A673 (cell line): ENCODE data around the gene OXCT2.

Experiments
- CTCF ChIP-seq: fragments of 300-800, 200-600 bp; sonication (generic); conservative IDR thresholded peaks from 2 replicates; pipeline ENCODE4 v1.5.1; 2017; ENCODE audit warnings: low read depth, mild to moderate bottlenecking, antibody characterized with exemption, low read length, moderate library complexity, mixed read lengths
- EZH2 ChIP-seq: fragments of 200-600 bp; sonication (generic); IDR thresholded peaks from 2 replicates; pipeline ENCODE4 v1.6.1; 2017; ENCODE audit warnings: borderline replicate concordance, low read depth, mild to moderate bottlenecking, mixed read lengths, antibody characterized with exemption, low read length; ENCODE audit not compliant: poor library complexity, severe bottlenecking

- TF ChIP-seq CTCF, result no peak
- no peak for TF ChIP-seq EZH2
Measured at GRCh38 chr1:39751595-39751994, 19.6 kb downstream of the OXCT2 start.
